GM23338 (cell line): ENCODE measurements around the gene VWA7. TPM values are rescaled to one million over a fixed set of nuclear protein-coding genes. Genes with fewer than 3 reads are reported as not detected.

Experiments used
- ATAC-seq: fragments of 200-7000 bp; cut with Tn5 transposase; 3 replicates; pipeline ENCODE4 v1.9.1; 2020
- DNase-seq: peaks from one replicate; pipeline ENCODE4 v3.0.0-alpha.2; 2015; ENCODE audit warnings: low spot score
- H2AFZ ChIP-seq: fragments of 200-600 bp; sonication (generic); 2 replicates; pipeline ENCODE4 v1.8.0; 2016; ENCODE audit warnings: antibody characterized with exemption, mild to moderate bottlenecking, moderate library complexity
- H3F3A ChIP-seq: fragments of 200-600 bp; sonication (generic); replicated peaks from 2 replicates; pipeline ENCODE4 v1.8.0; 2017; ENCODE audit warnings: antibody characterized with exemption, mixed run types, low read depth
- H3K27ac ChIP-seq: fragments of 200-600 bp; sonication (generic); 2 replicates; pipeline ENCODE4 v1.6.1; 2016; ENCODE audit warnings: low read depth
- H3K27me3 ChIP-seq: fragments of 200-600 bp; sonication (generic); 2 replicates; pipeline ENCODE4 v1.8.0; 2016; ENCODE audit warnings: mild to moderate bottlenecking, mixed run types, moderate library complexity; ENCODE audit not compliant: insufficient read depth
- H3K36me3 ChIP-seq: fragments of 200-600 bp; sonication (generic); 2 replicates; pipeline ENCODE4 v1.8.0; 2016; ENCODE audit warnings: mild to moderate bottlenecking; ENCODE audit not compliant: insufficient read depth
- H3K4me1 ChIP-seq: fragments of 200-600 bp; sonication (generic); 2 replicates; pipeline ENCODE4 v1.8.0; 2016; ENCODE audit warnings: mild to moderate bottlenecking, moderate library complexity; ENCODE audit not compliant: insufficient read depth
- H3K4me2 ChIP-seq: fragments of 200-600 bp; sonication (generic); 2 replicates; pipeline ENCODE4 v1.7.1; 2017; ENCODE audit warnings: mixed run types
- H3K4me3 ChIP-seq: fragments of 200-600 bp; sonication (generic); 2 replicates; pipeline ENCODE4 v1.6.1; 2016; ENCODE audit warnings: mixed run types
- H3K79me2 ChIP-seq: fragments of 200-600 bp; sonication (generic); replicated peaks from 2 replicates; pipeline ENCODE4 v1.8.0; 2017; ENCODE audit warnings: mild to moderate bottlenecking; ENCODE audit not compliant: insufficient read depth
- H3K9me2 ChIP-seq: fragments of 200-600 bp; sonication (generic); 2 replicates; pipeline ENCODE4 v1.8.0; 2017; ENCODE audit not compliant: insufficient read depth
- H4K20me1 ChIP-seq: fragments of 200-600 bp; sonication (generic); replicated peaks from 2 replicates; pipeline ENCODE4 v1.8.0; 2017; ENCODE audit warnings: mild to moderate bottlenecking; ENCODE audit not compliant: insufficient read depth
- H3K27ac Mint-ChIP-seq: 2 replicates; pipeline ENCODE4 v1.8.0; 2020; ENCODE audit warnings: inconsistent platforms, mild to moderate bottlenecking, moderate library complexity, mixed read lengths
- H3K27me3 Mint-ChIP-seq: 3 replicates; pipeline ENCODE4 v1.8.0; 2022; ENCODE audit warnings: low read depth, mild to moderate bottlenecking, moderate library complexity, mixed read lengths, inconsistent platforms; ENCODE audit not compliant: insufficient read depth, poor library complexity
- H3K36me3 Mint-ChIP-seq: 3 replicates; pipeline ENCODE4 v1.8.0; 2021; ENCODE audit warnings: low read depth, mild to moderate bottlenecking, inconsistent platforms, moderate library complexity, mixed read lengths
- H3K4me1 Mint-ChIP-seq: 3 replicates; pipeline ENCODE4 v1.8.0; 2020; ENCODE audit warnings: mild to moderate bottlenecking, inconsistent platforms, mixed read lengths
- H3K4me3 Mint-ChIP-seq: 3 replicates; pipeline ENCODE4 v1.8.0; 2021; ENCODE audit warnings: moderate library complexity, mild to moderate bottlenecking, inconsistent platforms, mixed read lengths
- H3K9me3 Mint-ChIP-seq: 3 replicates; pipeline ENCODE4 v1.8.0; 2020; ENCODE audit warnings: moderate library complexity, mild to moderate bottlenecking, inconsistent platforms, mixed read lengths
- CREB1 ChIP-seq: fragments of 250-450 bp; sonication (Bioruptor Pico); IDR thresholded peaks from 2 replicates; pipeline ENCODE4 v1.5.0; 2020; ENCODE audit warnings: low read depth, mild to moderate bottlenecking, moderate library complexity
- EZH2 ChIP-seq: fragments of 200-600 bp; sonication (generic); IDR thresholded peaks from one replicate; pipeline ENCODE4 v1.8.0; 2017; ENCODE audit warnings: antibody characterized with exemption, mild to moderate bottlenecking, low read depth; ENCODE audit not compliant: unreplicated experiment
- EZH2phosphoT487 ChIP-seq: fragments of 200-600 bp; sonication (generic); IDR thresholded peaks from one replicate; pipeline ENCODE4 v1.8.1; 2018; ENCODE audit warnings: antibody characterized with exemption; ENCODE audit not compliant: unreplicated experiment
- JUNB ChIP-seq: IDR thresholded peaks from one replicate; pipeline ENCODE4 v1.6.1; 2016; ENCODE audit warnings: antibody characterized with exemption; ENCODE audit not compliant: unreplicated experiment
- NANOG ChIP-seq: IDR thresholded peaks from 2 replicates; pipeline ENCODE4 v1.6.1; 2016; ENCODE audit warnings: antibody characterized with exemption, borderline replicate concordance
- POLR2AphosphoS5 ChIP-seq: IDR thresholded peaks from 2 replicates; pipeline ENCODE4 v1.6.1; 2016; ENCODE audit warnings: antibody characterized with exemption, low read depth
- ZNF114 ChIP-seq: fragments of 250-450 bp; sonication (Bioruptor Pico); IDR thresholded peaks from 2 replicates; pipeline ENCODE4 v1.5.0; 2020; ENCODE audit warnings: mild to moderate bottlenecking, moderate library complexity
- ZNF331 ChIP-seq: fragments of 250-450 bp; sonication (Bioruptor Pico); IDR thresholded peaks from 2 replicates; pipeline ENCODE4 v1.5.0; 2020; ENCODE audit warnings: low read depth, mild to moderate bottlenecking, moderate library complexity
- polyA plus RNA-seq: library from polyadenylated mRNA; unstranded; fragments of >200 nt; fragmentation: Nextera tagmentation; extraction: Ambion mirVana; gene quantifications from 2 replicates; pipeline ENCODE4 v1.2.1, GENCODE V29; 2016
- total RNA-seq: library from RNA; depleted of rRNA; stranded (reverse); fragments of >200 nt; shearing (Covaris generic); gene quantifications from 2 replicates; pipeline ENCODE4 v1.2.3, GENCODE V29; 2014
- TF ChIP-seq, protein P1 (sequence below): fragments of 250-450 bp; sonication (Bioruptor Pico); IDR thresholded peaks from 2 replicates; pipeline ENCODE4 v1.5.0; 2020; ENCODE audit warnings: mild to moderate bottlenecking, moderate library complexity
- TF ChIP-seq, protein P2 (sequence below): IDR thresholded peaks from one replicate; pipeline ENCODE4 v1.6.1; 2018; ENCODE audit warnings: antibody characterized with exemption; ENCODE audit not compliant: unreplicated experiment
- TF ChIP-seq, protein P3 (sequence below): IDR thresholded peaks from 2 replicates; pipeline ENCODE4 v1.6.1; 2016; ENCODE audit warnings: antibody characterized with exemption

Gene VWA7
- total and polyA plus RNA-seq, 2 experiments from 2014 or later: 0.07 to 0.36 TPM

DNA sequence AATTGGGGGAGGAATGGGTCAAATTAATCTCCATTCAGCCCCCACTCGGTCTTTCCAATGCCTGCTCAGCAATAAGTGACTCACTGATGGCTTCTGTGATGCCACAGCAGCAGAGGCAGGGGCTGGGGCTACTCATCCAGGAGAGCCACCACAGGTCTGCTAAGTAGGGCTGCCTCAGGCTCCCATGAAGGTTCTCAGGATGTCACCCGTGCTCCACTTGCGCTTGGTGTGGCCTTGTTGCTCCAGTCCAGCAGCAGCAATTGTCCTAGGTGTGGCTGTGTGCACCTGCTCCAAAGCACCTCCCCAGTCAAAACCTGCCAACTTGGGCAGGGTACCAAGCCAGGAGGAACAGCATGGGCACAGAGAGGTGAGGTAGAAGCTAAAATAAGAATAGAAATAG is 55.0 kb downstream of the VWA7 start:
- Mint-ChIP-seq H3K4me1 (peaks cover 20% of the 10 kb centered on the region), H3K9me3 (no peaks in the 10 kb centered on the region; the same call in 2 of the 3 replicates), H3K36me3 (peaks cover 15% of the 10 kb centered on the region), H3K27ac (no peak overlapping the region), H3K27me3 (peaks cover 20% of the 10 kb centered on the region), H3K4me3 (no peak overlapping the region)
- H3K4me3 ChIP-seq: no peak overlapping the region
- no peak overlapping the region for H3K4me2 ChIP-seq
- no peak overlapping the region for H2AFZ ChIP-seq
- no peaks in the 10 kb centered on the region for H3F3A ChIP-seq
- TF ChIP-seq NANOG: no peak
- TF ChIP-seq, protein P1, sequence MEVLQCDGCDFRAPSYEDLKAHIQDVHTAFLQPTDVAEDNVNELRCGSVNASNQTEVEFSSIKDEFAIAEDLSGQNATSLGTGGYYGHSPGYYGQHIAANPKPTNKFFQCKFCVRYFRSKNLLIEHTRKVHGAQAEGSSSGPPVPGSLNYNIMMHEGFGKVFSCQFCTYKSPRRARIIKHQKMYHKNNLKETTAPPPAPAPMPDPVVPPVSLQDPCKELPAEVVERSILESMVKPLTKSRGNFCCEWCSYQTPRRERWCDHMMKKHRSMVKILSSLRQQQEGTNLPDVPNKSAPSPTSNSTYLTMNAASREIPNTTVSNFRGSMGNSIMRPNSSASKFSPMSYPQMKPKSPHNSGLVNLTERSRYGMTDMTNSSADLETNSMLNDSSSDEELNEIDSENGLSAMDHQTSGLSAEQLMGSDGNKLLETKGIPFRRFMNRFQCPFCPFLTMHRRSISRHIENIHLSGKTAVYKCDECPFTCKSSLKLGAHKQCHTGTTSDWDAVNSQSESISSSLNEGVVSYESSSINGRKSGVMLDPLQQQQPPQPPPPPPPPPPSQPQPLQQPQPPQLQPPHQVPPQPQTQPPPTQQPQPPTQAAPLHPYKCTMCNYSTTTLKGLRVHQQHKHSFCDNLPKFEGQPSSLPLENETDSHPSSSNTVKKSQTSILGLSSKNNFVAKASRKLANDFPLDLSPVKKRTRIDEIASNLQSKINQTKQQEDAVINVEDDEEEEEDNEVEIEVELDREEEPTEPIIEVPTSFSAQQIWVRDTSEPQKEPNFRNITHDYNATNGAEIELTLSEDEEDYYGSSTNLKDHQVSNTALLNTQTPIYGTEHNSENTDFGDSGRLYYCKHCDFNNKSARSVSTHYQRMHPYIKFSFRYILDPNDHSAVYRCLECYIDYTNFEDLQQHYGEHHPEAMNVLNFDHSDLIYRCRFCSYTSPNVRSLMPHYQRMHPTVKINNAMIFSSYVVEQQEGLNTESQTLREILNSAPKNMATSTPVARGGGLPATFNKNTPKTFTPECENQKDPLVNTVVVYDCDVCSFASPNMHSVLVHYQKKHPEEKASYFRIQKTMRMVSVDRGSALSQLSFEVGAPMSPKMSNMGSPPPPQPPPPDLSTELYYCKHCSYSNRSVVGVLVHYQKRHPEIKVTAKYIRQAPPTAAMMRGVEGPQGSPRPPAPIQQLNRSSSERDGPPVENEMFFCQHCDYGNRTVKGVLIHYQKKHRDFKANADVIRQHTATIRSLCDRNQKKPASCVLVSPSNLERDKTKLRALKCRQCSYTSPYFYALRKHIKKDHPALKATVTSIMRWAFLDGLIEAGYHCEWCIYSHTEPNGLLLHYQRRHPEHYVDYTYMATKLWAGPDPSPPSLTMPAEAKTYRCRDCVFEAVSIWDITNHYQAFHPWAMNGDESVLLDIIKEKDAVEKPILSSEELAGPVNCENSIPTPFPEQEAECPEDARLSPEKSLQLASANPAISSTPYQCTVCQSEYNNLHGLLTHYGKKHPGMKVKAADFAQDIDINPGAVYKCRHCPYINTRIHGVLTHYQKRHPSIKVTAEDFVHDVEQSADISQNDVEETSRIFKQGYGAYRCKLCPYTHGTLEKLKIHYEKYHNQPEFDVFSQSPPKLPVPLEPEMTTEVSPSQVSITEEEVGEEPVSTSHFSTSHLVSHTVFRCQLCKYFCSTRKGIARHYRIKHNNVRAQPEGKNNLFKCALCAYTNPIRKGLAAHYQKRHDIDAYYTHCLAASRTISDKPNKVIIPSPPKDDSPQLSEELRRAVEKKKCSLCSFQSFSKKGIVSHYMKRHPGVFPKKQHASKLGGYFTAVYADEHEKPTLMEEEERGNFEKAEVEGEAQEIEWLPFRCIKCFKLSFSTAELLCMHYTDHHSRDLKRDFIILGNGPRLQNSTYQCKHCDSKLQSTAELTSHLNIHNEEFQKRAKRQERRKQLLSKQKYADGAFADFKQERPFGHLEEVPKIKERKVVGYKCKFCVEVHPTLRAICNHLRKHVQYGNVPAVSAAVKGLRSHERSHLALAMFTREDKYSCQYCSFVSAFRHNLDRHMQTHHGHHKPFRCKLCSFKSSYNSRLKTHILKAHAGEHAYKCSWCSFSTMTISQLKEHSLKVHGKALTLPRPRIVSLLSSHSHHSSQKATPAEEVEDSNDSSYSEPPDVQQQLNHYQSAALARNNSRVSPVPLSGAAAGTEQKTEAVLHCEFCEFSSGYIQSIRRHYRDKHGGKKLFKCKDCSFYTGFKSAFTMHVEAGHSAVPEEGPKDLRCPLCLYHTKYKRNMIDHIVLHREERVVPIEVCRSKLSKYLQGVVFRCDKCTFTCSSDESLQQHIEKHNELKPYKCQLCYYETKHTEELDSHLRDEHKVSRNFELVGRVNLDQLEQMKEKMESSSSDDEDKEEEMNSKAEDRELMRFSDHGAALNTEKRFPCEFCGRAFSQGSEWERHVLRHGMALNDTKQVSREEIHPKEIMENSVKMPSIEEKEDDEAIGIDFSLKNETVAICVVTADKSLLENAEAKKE: no peak
- no peaks in the 10 kb centered on the region for H3K9me2 ChIP-seq
- ATAC-seq (no peak), DNase-seq (no peak)
- no peaks in the 10 kb centered on the region for H3K36me3 ChIP-seq
- peaks cover 14% of the 10 kb centered on the region for H3K4me1 ChIP-seq
- no peaks in the 10 kb centered on the region for H4K20me1 ChIP-seq
- no peaks in the 10 kb centered on the region for H3K79me2 ChIP-seq
- no peaks in the 10 kb centered on the region for H3K27me3 ChIP-seq
- no peak overlapping the region for H3K27ac ChIP-seq

DNA sequence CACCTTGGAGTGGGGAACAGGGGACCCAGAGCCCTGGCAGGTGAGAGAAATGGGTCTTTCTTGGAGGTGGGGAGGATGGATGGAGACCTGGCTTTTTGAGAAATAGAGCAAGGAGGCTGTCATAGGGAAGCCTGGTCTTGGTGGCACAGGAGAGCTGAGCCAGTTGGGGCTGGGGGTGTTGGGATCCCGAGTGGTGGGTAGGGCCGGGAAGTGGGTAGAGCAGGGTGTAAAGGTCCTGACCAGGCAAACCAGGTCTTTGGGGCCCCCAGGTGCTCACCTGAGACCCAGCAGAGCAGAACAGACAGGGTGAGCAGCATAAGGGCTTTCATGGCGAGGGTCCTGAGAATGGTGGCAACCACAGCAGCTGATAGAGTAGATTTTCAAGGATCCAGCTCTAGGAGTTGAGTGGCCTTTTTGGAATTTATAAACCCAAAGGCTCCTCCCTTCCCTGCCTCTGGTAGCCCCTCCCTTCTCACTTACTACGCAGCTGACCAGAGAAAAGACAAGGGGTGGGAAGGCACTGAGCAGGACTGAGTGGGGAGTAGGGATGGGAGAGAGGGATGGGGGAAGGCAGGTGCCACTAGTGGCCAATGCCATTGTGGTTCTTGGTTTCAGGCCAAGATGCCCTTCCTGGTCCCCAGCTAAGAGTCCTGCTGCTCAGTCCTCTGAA is 55.6 kb downstream of the VWA7 start, which contains the start of gene LY6G6C:
Gene LY6G6C, minus strand, starts transcription at position 396 of the 670 bp plus-strand sequence. Its CDS starts 67 bp downstream, at position 329.
- Mint-ChIP-seq H3K9me3 (no peaks in the 10 kb centered on the region; the same call in 2 of the 3 replicates), H3K4me1 (peaks cover 21% of the 10 kb centered on the region), H3K36me3 (peaks cover 8% of the 10 kb centered on the region; the same call in 2 of the 3 replicates), H3K27ac (no peak within 1 kb of the TSS), H3K4me3 (no peak within 1 kb of the TSS), H3K27me3 (peaks cover 15% of the 10 kb centered on the region)
- H2AFZ ChIP-seq: no peak within 1 kb of the TSS
- no peak within 1 kb of the TSS for H3K4me2 ChIP-seq
- ATAC-seq (no peak), DNase-seq (no peak)
- H3K4me1 ChIP-seq: peaks cover 14% of the 10 kb centered on the region
- no peaks in the 10 kb centered on the region for H3K27me3 ChIP-seq
- no peaks in the 10 kb centered on the region for H3F3A ChIP-seq
- no peaks in the 10 kb centered on the region for H3K9me2 ChIP-seq
- H4K20me1 ChIP-seq: no peaks in the 10 kb centered on the region
- no peak within 1 kb of the TSS for H3K4me3 ChIP-seq
- no peak within 1 kb of the TSS for H3K27ac ChIP-seq
- H3K79me2 ChIP-seq: no peaks in the 10 kb centered on the region
- no peaks in the 10 kb centered on the region for H3K36me3 ChIP-seq
- TF ChIP-seq EZH2phosphoT487 (no peak), EZH2 (no peak), POLR2AphosphoS5 (no peak), NANOG (no peak), ZNF331 (no peak), JUNB (no peak), CREB1 (CRISPR knock-in tag) (no peak), ZNF114 (CRISPR knock-in tag) (no peak)
- TF ChIP-seq, protein P2, sequence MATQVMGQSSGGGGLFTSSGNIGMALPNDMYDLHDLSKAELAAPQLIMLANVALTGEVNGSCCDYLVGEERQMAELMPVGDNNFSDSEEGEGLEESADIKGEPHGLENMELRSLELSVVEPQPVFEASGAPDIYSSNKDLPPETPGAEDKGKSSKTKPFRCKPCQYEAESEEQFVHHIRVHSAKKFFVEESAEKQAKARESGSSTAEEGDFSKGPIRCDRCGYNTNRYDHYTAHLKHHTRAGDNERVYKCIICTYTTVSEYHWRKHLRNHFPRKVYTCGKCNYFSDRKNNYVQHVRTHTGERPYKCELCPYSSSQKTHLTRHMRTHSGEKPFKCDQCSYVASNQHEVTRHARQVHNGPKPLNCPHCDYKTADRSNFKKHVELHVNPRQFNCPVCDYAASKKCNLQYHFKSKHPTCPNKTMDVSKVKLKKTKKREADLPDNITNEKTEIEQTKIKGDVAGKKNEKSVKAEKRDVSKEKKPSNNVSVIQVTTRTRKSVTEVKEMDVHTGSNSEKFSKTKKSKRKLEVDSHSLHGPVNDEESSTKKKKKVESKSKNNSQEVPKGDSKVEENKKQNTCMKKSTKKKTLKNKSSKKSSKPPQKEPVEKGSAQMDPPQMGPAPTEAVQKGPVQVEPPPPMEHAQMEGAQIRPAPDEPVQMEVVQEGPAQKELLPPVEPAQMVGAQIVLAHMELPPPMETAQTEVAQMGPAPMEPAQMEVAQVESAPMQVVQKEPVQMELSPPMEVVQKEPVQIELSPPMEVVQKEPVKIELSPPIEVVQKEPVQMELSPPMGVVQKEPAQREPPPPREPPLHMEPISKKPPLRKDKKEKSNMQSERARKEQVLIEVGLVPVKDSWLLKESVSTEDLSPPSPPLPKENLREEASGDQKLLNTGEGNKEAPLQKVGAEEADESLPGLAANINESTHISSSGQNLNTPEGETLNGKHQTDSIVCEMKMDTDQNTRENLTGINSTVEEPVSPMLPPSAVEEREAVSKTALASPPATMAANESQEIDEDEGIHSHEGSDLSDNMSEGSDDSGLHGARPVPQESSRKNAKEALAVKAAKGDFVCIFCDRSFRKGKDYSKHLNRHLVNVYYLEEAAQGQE: no peak
- TF ChIP-seq, protein P3, sequence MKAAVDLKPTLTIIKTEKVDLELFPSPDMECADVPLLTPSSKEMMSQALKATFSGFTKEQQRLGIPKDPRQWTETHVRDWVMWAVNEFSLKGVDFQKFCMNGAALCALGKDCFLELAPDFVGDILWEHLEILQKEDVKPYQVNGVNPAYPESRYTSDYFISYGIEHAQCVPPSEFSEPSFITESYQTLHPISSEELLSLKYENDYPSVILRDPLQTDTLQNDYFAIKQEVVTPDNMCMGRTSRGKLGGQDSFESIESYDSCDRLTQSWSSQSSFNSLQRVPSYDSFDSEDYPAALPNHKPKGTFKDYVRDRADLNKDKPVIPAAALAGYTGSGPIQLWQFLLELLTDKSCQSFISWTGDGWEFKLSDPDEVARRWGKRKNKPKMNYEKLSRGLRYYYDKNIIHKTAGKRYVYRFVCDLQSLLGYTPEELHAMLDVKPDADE: no peak
